Spleen (tissue), 11 donors: ENCODE data around the gene SMC4. TPM values are rescaled to one million over a fixed set of nuclear protein-coding genes. Genes with fewer than 3 reads are reported as not detected.

ENCODE experiments used
- DNase-seq: peaks from one replicate; pipeline ENCODE4 v3.0.0-alpha.2; 2020
- H3K27ac ChIP-seq, 8 donors: fragments of 200-600 bp; sonication (generic) in 7 of 8; 1 replicate in 4 of 8; 2 replicates in 4 of 8; pipeline versions ENCODE4 v1.5.0 to v1.8.0; 2016 to 2021; ENCODE audit warnings: inconsistent platforms in 4 of 8, mild to moderate bottlenecking in 4 of 8, moderate library complexity in 1 of 8
- H3K27me3 ChIP-seq, 7 donors: fragments of 200-600 bp; sonication (generic) in 6 of 7; replicated peaks in 1 of 7; 1 replicate in 4 of 7; 2 replicates in 3 of 7; pipeline versions ENCODE4 v1.5.0 to v1.8.0; 2016 to 2021; ENCODE audit warnings: inconsistent platforms in 3 of 7, mild to moderate bottlenecking in 1 of 7
- H3K36me3 ChIP-seq, 6 donors: fragments of 200-600 bp; sonication (generic) in 5 of 6; 1 replicate in 4 of 6; 2 replicates in 2 of 6; pipeline versions ENCODE4 v1.5.0 to v1.8.0; 2016 to 2021; ENCODE audit warnings: inconsistent platforms in 2 of 6
- H3K4me1 ChIP-seq, 6 donors: fragments of 200-600 bp; sonication (generic) in 5 of 6; 1 replicate in 3 of 6; 2 replicates in 3 of 6; pipeline versions ENCODE4 v1.5.0 to v1.8.0; 2016 to 2021; ENCODE audit warnings: inconsistent platforms in 3 of 6
- H3K4me3 ChIP-seq, 8 donors: fragments of 200-600 bp; sonication (generic) in 7 of 8; 1 replicate in 4 of 8; 2 replicates in 4 of 8; pipeline versions ENCODE4 v1.5.0 to v1.8.0; 2016 to 2021; ENCODE audit warnings: inconsistent platforms in 4 of 8, mild to moderate bottlenecking in 4 of 8, moderate library complexity in 2 of 8
- H3K9me3 ChIP-seq, 8 donors: fragments of 200-600 bp; sonication (generic) in 7 of 8; 1 replicate in 4 of 8; 2 replicates in 4 of 8; pipeline versions ENCODE4 v1.5.0 to v1.8.0; 2016 to 2021; ENCODE audit warnings: inconsistent platforms in 4 of 8
- CTCF ChIP-seq, 11 experiments: fragments of 200-600 bp in 7 of 11; fragments of 450-650 bp in 4 of 11; sonication (generic) in 4 of 11; IDR thresholded peaks in 8 of 11; conservative IDR thresholded peaks in 3 of 11; 1 replicate in 7 of 11; 2 replicates in 4 of 11; pipeline versions ENCODE4 v1.4.0 to v1.8.0; 2016 to 2021; ENCODE audit warnings: antibody characterized with exemption in 11 of 11, inconsistent platforms in 4 of 11, mild to moderate bottlenecking in 1 of 11
- POLR2A ChIP-seq, 3 donors: fragments of 450-650 bp; IDR thresholded peaks; one replicate each; pipeline ENCODE4 v1.5.1; 2017; ENCODE audit warnings: antibody characterized with exemption in 3 of 3, mild to moderate bottlenecking in 1 of 3
- POLR2AphosphoS5 ChIP-seq, 3 donors: sonication (generic); formaldehyde crosslinking; IDR thresholded peaks; one replicate each; pipeline ENCODE4 v1.5.1; 2017; ENCODE audit warnings: antibody characterized with exemption in 3 of 3
- WGBS, 5 donors: extraction: QIAGEN DNeasy Blood & Tissue Kit in 3 of 5; methylation state at CpG; one replicate each; pipeline versions ENCODE4 v1.1.5 to v1.1.7; 2013 to 2018; 5-methylcytosine and 5-hydroxymethylcytosine counted together
- intact Hi-C: fragments of 100-400 bp; cut with DNase I; formaldehyde crosslinking; loops from one replicate; pipeline ENCODE4 v1.15.0; 2023; ENCODE audit warnings: low total_unique reads
- polyA plus RNA-seq, 3 donors: library from polyadenylated mRNA; stranded (reverse); fragments of 200-250 nt; gene quantifications; one replicate each; pipeline ENCODE4 v1.2.1, GENCODE V29; 2013
- total RNA-seq, 7 donors: library from RNA; depleted of rRNA in 3 of 7; stranded (reverse); fragments of >200 nt in 3 of 7; fragmentation: NEBNext Ultra II Directional in 4 of 7; extraction: Animal tissue kit (Norgen Biotek cat#: 25700) in 4 of 7; gene quantifications; one replicate each; pipeline versions ENCODE4 v1.1.0 to v1.2.1, GENCODE V29; 2016 to 2021
- donor health status: healthy with polysubstance abuse.
- donor health status: DM: no; HTN: no; CAD: no; lungs with moderate emphysema.
- donor health status: DM: no; HTN: no; CAD: no.
- donor health status: Bipolar disorder and iron deficiency.
- donor health status: healthy.
- donor health status: DM: no; HTN: no; CAD: no.
- donor health status: DM: yes; HTN: yes; CAD: no.

Gene SMC4
- total and polyA plus RNA-seq, 10 donors: 21.2 to 112 (median 52.0) TPM

- TF ChIP-seq POLR2A (IDR thresholded peaks at IDR 0.05) (no peak), POLR2AphosphoS5 (IDR thresholded peaks at IDR 0.05) (no peak), CTCF (IDR thresholded peaks at IDR 0.05 in 8 of 11, conservative IDR thresholded peaks at IDR 0.05 in 3 of 11) (no peak)
Observed at GRCh38 chr3:160435095-160435494, 35.6 kb downstream of the SMC4 start.

GRCh38 chr3:160435747-160436146 is 36.3 kb downstream of the SMC4 start:
- no peaks in the 10 kb centered on the region for H3K9me3 ChIP-seq
- intact Hi-C loops: no loop called here
- H3K36me3 ChIP-seq: peaks cover 0 to 97% (median 45%) of the 10 kb centered on the region in 6 donors
- no peak overlapping the region for H3K27ac ChIP-seq
- peaks cover 0 to 6% (median 0%) of the 10 kb centered on the region in 6 donors for H3K4me1 ChIP-seq
- H3K27me3 ChIP-seq: no peaks in the 10 kb centered on the region
- WGBS, 5 donors: 80 to 96% (median 85%) methylated on average over 1 of the region's 1 CpG
- H3K4me3 ChIP-seq: no peak overlapping the region
- no peak for TF ChIP-seq CTCF (IDR thresholded peaks at IDR 0.05 in 8 of 11, conservative IDR thresholded peaks at IDR 0.05 in 3 of 11)
- no peak for TF ChIP-seq POLR2AphosphoS5 (IDR thresholded peaks at IDR 0.05)
- no peak for TF ChIP-seq POLR2A (IDR thresholded peaks at IDR 0.05)
- no peak for DNase-seq

More at GRCh38 chr3:160435095-160435494, 35.6 kb downstream of the SMC4 start:
- Histone ChIP-seq H3K27ac (no peak overlapping the region), H3K4me1 (peaks cover 0 to 6% (median 0%) of the 10 kb centered on the region in 6 donors), H3K4me3 (no peak overlapping the region), H3K27me3 (no peaks in the 10 kb centered on the region), H3K36me3 (peaks cover 0 to 98% (median 50%) of the 10 kb centered on the region in 6 donors), H3K9me3 (no peaks in the 10 kb centered on the region)
- DNase-seq: no peak
- WGBS, 5 donors: 91 to 95% (median 94%) methylated on average over 2 of the region's 2 CpGs
- intact Hi-C loops: no loop called here

- Histone ChIP-seq H3K4me1 (peaks cover 0 to 6% (median 0%) of the 10 kb centered on the region in 6 donors), H3K27ac (no peak overlapping the region), H3K36me3 (peaks cover 0 to 84% (median 33%) of the 10 kb centered on the region in 6 donors), H3K27me3 (no peaks in the 10 kb centered on the region), H3K4me3 (no peak overlapping the region), H3K9me3 (no peaks in the 10 kb centered on the region)
- DNase-seq: no peak
- intact Hi-C loops: no loop called here
- WGBS, 5 donors: 80 to 87% (median 86%) methylated on average over 5 of the region's 5 CpGs
- TF ChIP-seq POLR2AphosphoS5 (IDR thresholded peaks at IDR 0.05) (no peak), POLR2A (IDR thresholded peaks at IDR 0.05) (no peak), CTCF (IDR thresholded peaks at IDR 0.05 in 8 of 11, conservative IDR thresholded peaks at IDR 0.05 in 3 of 11) (no peak)
Observed at GRCh38 chr3:160437083-160437455, 37.6 kb downstream of the SMC4 start.

GRCh38 chr3:160440687-160441086 is 41.2 kb downstream of the SMC4 start:
- 95 to 99% (median 97%) methylated on average over 7 of the region's 7 CpGs for WGBS, 5 donors
- no peak overlapping the region for H3K27ac ChIP-seq
- no peaks in the 10 kb centered on the region for H3K27me3 ChIP-seq
- TF ChIP-seq POLR2A (IDR thresholded peaks at IDR 0.05) (no peak), POLR2AphosphoS5 (IDR thresholded peaks at IDR 0.05) (no peak), CTCF (IDR thresholded peaks at IDR 0.05 in 8 of 11, conservative IDR thresholded peaks at IDR 0.05 in 3 of 11) (no peak)
- DNase-seq: no peak
- intact Hi-C loops: no loop called here
- no peaks in the 10 kb centered on the region for H3K9me3 ChIP-seq
- H3K4me1 ChIP-seq: peaks cover 0 to 6% (median 0%) of the 10 kb centered on the region in 6 donors
- no peak overlapping the region for H3K4me3 ChIP-seq
- H3K36me3 ChIP-seq: peaks cover 0 to 70% (median 9%) of the 10 kb centered on the region in 6 donors
